K562 (cell line): ENCODE results near the gene PRLH. TPM values are rescaled to one million over a fixed set of nuclear protein-coding genes. Genes with fewer than 3 reads are reported as not detected.
A peak's percentile ranks its signal among the peaks of the same experiment; 100 is the strongest.

Source experiments
- C11orf30 ChIP-seq: fragments of 450-650 bp; IDR thresholded peaks from 2 replicates; pipeline ENCODE4 v1.6.1; 2016; ENCODE audit warnings: low read depth, mild to moderate bottlenecking
- HSF4 ChIP-seq: fragments of 250-450 bp; sonication (Bioruptor Pico); IDR thresholded peaks from 2 replicates; pipeline ENCODE4 v2.1.2; 2022; ENCODE audit warnings: mild to moderate bottlenecking, moderate library complexity, borderline replicate concordance
- KDM4B ChIP-seq, 2 experiments: fragments of 450-650 bp in 1 of 2; sonication (generic) in 1 of 2; IDR thresholded peaks; 2 replicates each; pipeline ENCODE4 v1.6.1; 2016 to 2017; ENCODE audit warnings: borderline replicate concordance in 2 of 2, antibody characterized with exemption in 1 of 2, low read depth in 1 of 2, mild to moderate bottlenecking in 1 of 2
- KHSRP ChIP-seq: fragments of 450-650 bp; IDR thresholded peaks from 2 replicates; pipeline ENCODE4 v1.6.1; 2017
- MAFF ChIP-seq: IDR thresholded peaks from 2 replicates; pipeline ENCODE4 v1.6.1; 2012; ENCODE audit warnings: low read length, improper control_type of control experiment
- MAFG ChIP-seq: fragments of 450-650 bp; conservative IDR thresholded peaks from 2 replicates; pipeline ENCODE4 v1.6.1; 2016; ENCODE audit warnings: missing genetic modification characterization, missing compliant biosample characterization
- MYC ChIP-seq, 2 experiments: fragments of 250-450 bp in 1 of 2; sonication (Bioruptor Pico) in 1 of 2; IDR thresholded peaks; 2 replicates each; pipeline versions ENCODE4 v1.5.1 to v1.6.1; 2012 to 2021; ENCODE audit warnings: low read depth in 2 of 2, borderline replicate concordance in 1 of 2, improper control_type of control experiment in 1 of 2, low read length in 1 of 2, mild to moderate bottlenecking in 1 of 2, moderate library complexity in 1 of 2
- NFIC ChIP-seq: fragments of 450-650 bp; IDR thresholded peaks from 2 replicates; pipeline ENCODE4 v1.6.1; 2017; ENCODE audit warnings: mild to moderate bottlenecking, inconsistent platforms
- TBP ChIP-seq: optimal IDR thresholded peaks from 2 replicates; pipeline ENCODE3; 2011; ENCODE audit warnings: low read depth, low read length, improper control_type of control experiment
- ZNF766 ChIP-seq: fragments of 200-800 bp; sonication (Bioruptor generic); conservative IDR thresholded peaks from 2 replicates; pipeline ENCODE4 v1.6.1; 2016; ENCODE audit warnings: missing genetic modification characterization, missing compliant biosample characterization
- polyA plus RNA-seq, 8 experiments: library from polyadenylated mRNA; depleted of rRNA in 4 of 8; stranded (reverse) in 5 of 8; unstranded in 3 of 8; fragments of >200 nt; fragmentation: Nextera tagmentation in 2 of 8; fragmentation: Illumina TruSeq in 1 of 8; extraction: Ambion mirVana in 2 of 8; extraction: Trizol in 1 of 8; gene quantifications; 2 replicates each; pipeline versions ENCODE4 v1.2.1 to v1.2.3, GENCODE V29; 2011 to 2014; ENCODE audit warnings: inconsistent platforms in 1 of 8, missing spikeins in 1 of 8
- total RNA-seq, 7 experiments: library from RNA; depleted of rRNA in 6 of 7; stranded (reverse); fragments of >200 nt in 6 of 7; fragmentation: Illumina TruSeq in 2 of 7; extraction: Trizol in 2 of 7; gene quantifications; 2 replicates each; pipeline versions ENCODE4 v1.2.1 to v1.2.3, GENCODE V29; 2011 to 2021; ENCODE audit warnings: low replicate concordance in 1 of 7
- TF ChIP-seq, protein P1 (sequence below): fragments of 450-650 bp; IDR thresholded peaks from one replicate; pipeline ENCODE4 v1.6.1; 2018; ENCODE audit warnings: mild to moderate bottlenecking, moderate library complexity; ENCODE audit not compliant: partially characterized antibody
- TF ChIP-seq, protein P2 (sequence below): conservative IDR thresholded peaks from 2 replicates; pipeline ENCODE4 v1.6.1; 2011; ENCODE audit warnings: low read depth, mild to moderate bottlenecking, low read length; ENCODE audit not compliant: control insufficient read depth
- TF ChIP-seq, protein P3 (sequence below): sonication (generic); formaldehyde crosslinking; IDR thresholded peaks from 2 replicates; pipeline ENCODE4 v1.8.1; 2022; ENCODE audit warnings: missing genetic modification reagents
- TF ChIP-seq, protein P4 (sequence below): fragments of 450-650 bp; conservative IDR thresholded peaks from 2 replicates; pipeline ENCODE4 v1.6.1; 2016; ENCODE audit warnings: missing genetic modification characterization, low read depth, mild to moderate bottlenecking, missing compliant biosample characterization, moderate library complexity
- TF ChIP-seq, protein P5 (sequence below): fragments of 250-450 bp; sonication (Bioruptor Pico); IDR thresholded peaks from 2 replicates; pipeline ENCODE4 v1.9.0; 2021; ENCODE audit warnings: mild to moderate bottlenecking
- TF ChIP-seq, protein P6 (sequence below): fragments of 250-450 bp; sonication (Bioruptor Pico); IDR thresholded peaks from 2 replicates; pipeline ENCODE4 v1.8.0; 2021; ENCODE audit warnings: moderate library complexity, mild to moderate bottlenecking, inconsistent platforms

PRLH gene
- total and polyA plus RNA-seq, 9 of the 15 experiments (the other 6 are each of a cell fraction or from before 2014, with no cell fraction given), result not detected

DNA sequence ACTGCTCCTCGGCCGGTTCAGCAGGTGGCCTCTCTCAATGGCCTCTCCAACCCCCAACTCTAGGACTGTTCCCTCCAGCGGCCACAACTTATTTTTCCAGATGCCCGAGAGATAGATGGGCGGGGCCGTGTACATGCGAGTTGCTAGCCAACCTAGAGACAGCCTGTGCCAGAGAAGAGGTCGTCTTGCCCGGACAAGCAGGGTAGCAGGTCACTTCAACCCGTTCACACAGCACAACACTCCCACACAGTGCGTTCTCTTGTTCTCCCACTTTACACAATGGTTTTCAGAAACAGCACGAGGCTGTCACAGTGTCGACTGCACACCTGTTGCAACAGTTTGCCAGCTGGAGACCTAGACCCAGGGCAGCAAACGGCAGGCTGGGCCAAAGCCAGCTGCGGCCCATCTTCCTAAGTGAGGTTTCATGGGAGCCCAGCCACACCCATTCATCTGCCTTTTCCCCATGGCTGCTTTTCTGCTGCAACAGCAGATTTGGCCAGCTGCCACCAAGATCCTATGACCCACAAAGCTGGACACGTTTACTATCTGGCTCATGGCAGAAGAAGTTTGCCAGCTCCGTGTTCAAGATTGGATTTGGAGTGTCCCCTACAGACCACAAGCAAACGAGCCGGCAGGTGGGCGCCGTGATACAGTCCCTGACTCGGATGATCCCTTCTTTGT is 7.3 kb upstream of the PRLH start (continued):
- peak; percentile 83 for TF ChIP-seq MAFG (tag)
- TF ChIP-seq NFIC, result 0 out of 2 replicates have a peak, but pooled peaks have one; percentile 27
- TF ChIP-seq, protein P1, sequence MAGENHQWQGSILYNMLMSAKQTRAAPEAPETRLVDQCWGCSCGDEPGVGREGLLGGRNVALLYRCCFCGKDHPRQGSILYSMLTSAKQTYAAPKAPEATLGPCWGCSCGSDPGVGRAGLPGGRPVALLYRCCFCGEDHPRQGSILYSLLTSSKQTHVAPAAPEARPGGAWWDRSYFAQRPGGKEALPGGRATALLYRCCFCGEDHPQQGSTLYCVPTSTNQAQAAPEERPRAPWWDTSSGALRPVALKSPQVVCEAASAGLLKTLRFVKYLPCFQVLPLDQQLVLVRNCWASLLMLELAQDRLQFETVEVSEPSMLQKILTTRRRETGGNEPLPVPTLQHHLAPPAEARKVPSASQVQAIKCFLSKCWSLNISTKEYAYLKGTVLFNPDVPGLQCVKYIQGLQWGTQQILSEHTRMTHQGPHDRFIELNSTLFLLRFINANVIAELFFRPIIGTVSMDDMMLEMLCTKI, result no peak
- TF ChIP-seq, protein P2, sequence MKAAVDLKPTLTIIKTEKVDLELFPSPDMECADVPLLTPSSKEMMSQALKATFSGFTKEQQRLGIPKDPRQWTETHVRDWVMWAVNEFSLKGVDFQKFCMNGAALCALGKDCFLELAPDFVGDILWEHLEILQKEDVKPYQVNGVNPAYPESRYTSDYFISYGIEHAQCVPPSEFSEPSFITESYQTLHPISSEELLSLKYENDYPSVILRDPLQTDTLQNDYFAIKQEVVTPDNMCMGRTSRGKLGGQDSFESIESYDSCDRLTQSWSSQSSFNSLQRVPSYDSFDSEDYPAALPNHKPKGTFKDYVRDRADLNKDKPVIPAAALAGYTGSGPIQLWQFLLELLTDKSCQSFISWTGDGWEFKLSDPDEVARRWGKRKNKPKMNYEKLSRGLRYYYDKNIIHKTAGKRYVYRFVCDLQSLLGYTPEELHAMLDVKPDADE, result no peak
- TF ChIP-seq, protein P3, sequence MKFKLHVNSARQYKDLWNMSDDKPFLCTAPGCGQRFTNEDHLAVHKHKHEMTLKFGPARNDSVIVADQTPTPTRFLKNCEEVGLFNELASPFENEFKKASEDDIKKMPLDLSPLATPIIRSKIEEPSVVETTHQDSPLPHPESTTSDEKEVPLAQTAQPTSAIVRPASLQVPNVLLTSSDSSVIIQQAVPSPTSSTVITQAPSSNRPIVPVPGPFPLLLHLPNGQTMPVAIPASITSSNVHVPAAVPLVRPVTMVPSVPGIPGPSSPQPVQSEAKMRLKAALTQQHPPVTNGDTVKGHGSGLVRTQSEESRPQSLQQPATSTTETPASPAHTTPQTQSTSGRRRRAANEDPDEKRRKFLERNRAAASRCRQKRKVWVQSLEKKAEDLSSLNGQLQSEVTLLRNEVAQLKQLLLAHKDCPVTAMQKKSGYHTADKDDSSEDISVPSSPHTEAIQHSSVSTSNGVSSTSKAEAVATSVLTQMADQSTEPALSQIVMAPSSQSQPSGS (CRISPR knock-in tag), result no peak
- no peak for TF ChIP-seq HSF4 (CRISPR knock-in tag)
- no peak for TF ChIP-seq KHSRP
- TF ChIP-seq, protein P4, sequence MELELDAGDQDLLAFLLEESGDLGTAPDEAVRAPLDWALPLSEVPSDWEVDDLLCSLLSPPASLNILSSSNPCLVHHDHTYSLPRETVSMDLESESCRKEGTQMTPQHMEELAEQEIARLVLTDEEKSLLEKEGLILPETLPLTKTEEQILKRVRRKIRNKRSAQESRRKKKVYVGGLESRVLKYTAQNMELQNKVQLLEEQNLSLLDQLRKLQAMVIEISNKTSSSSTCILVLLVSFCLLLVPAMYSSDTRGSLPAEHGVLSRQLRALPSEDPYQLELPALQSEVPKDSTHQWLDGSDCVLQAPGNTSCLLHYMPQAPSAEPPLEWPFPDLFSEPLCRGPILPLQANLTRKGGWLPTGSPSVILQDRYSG (tag), result no peak
- no peak for TF ChIP-seq KDM4B (IDR thresholded peaks at IDR 0.05; ENCODE audit: borderline replicate concordance in 2 of 2, low read depth in 1 of 2)
- TF ChIP-seq, protein P5, sequence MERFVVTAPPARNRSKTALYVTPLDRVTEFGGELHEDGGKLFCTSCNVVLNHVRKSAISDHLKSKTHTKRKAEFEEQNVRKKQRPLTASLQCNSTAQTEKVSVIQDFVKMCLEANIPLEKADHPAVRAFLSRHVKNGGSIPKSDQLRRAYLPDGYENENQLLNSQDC (CRISPR knock-in tag), result no peak
- peak; percentile 19; the same call in 1 of the 2 replicates for TF ChIP-seq MAFF
- TF ChIP-seq TBP, result no peak
- peak; percentile 65; the same call in 1 of the 2 replicates for TF ChIP-seq C11orf30
- TF ChIP-seq ZNF766 (CRISPR knock-in tag), result peak; percentile 96
- no peak for TF ChIP-seq MYC (IDR thresholded peaks at IDR 0.05; ENCODE audit: low read depth, low read length)
- TF ChIP-seq MYC (CRISPR knock-in tag; IDR thresholded peaks at IDR 0.05; ENCODE audit: borderline replicate concordance, low read depth), result no peak
- TF ChIP-seq, protein P6, sequence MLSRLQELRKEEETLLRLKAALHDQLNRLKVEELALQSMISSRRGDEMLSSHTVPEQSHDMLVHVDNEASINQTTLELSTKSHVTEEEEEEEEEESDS (CRISPR knock-in tag), result no peak
